ENCODE data around the gene CBLB.

Gene CBLB

GRCh38 chr3:105639131-105639530, 229.7 kb downstream of the CBLB start:
- no peaks in the 10 kb centered on the region for H3K27me3 ChIP-seq (ENCODE audit: low read depth, low read length)
- TF ChIP-seq EZH2phosphoT487 (IDR thresholded peaks at IDR 0.05; ENCODE audit: low read depth), result no peak
- no peak for TF ChIP-seq CTCF (IDR thresholded peaks at IDR 0.05; ENCODE audit: low read depth, low read length)
- no peak overlapping the region for H3K27ac ChIP-seq (ENCODE audit: low read length)
- H3K4me1 ChIP-seq (ENCODE audit: low read length), result no peaks in the 10 kb centered on the region
- H4K20me1 ChIP-seq (ENCODE audit: insufficient read depth, low read length), result no peaks in the 10 kb centered on the region
- no peak overlapping the region for H3K4me2 ChIP-seq (ENCODE audit: low read length)
- H3K9me3 ChIP-seq (ENCODE audit: insufficient read depth, low read length), result no peaks in the 10 kb centered on the region
- no peak overlapping the region for H3K9ac ChIP-seq (ENCODE audit: low read length)
- no peaks in the 10 kb centered on the region for H3K79me2 ChIP-seq (ENCODE audit: low read length)
- H3K4me3 ChIP-seq (ENCODE audit: low read length), result no peak overlapping the region
- no peaks in the 10 kb centered on the region for H3K36me3 ChIP-seq (replicated peaks; ENCODE audit: low read depth, low read length)
- no peak overlapping the region for H2AFZ ChIP-seq (ENCODE audit: low read depth, low read length)

- no peak overlapping the region for H2AFZ ChIP-seq (ENCODE audit: low read depth, low read length)
- H3K4me2 ChIP-seq (ENCODE audit: low read length), result no peak overlapping the region
- TF ChIP-seq EZH2phosphoT487 (IDR thresholded peaks at IDR 0.05; ENCODE audit: low read depth), result no peak
- TF ChIP-seq CTCF (IDR thresholded peaks at IDR 0.05; ENCODE audit: low read depth, low read length), result no peak
- no peaks in the 10 kb centered on the region for H3K27me3 ChIP-seq (ENCODE audit: low read depth, low read length)
- no peaks in the 10 kb centered on the region for H3K9me3 ChIP-seq (ENCODE audit: insufficient read depth, low read length)
- H3K9ac ChIP-seq (ENCODE audit: low read length), result no peak overlapping the region
- H3K4me1 ChIP-seq (ENCODE audit: low read length), result no peaks in the 10 kb centered on the region
- no peak overlapping the region for H3K27ac ChIP-seq (ENCODE audit: low read length)
- H3K4me3 ChIP-seq (ENCODE audit: low read length), result no peak overlapping the region
- no peaks in the 10 kb centered on the region for H4K20me1 ChIP-seq (ENCODE audit: insufficient read depth, low read length)
- H3K79me2 ChIP-seq (ENCODE audit: low read length), result no peaks in the 10 kb centered on the region
- H3K36me3 ChIP-seq (replicated peaks; ENCODE audit: low read depth, low read length), result no peaks in the 10 kb centered on the region
Measured at GRCh38 chr3:105634708-105635107, 234.1 kb downstream of the CBLB start.

GRCh38 chr3:105629718-105630117, 239.1 kb downstream of the CBLB start:
- H2AFZ ChIP-seq (ENCODE audit: low read depth, low read length), result no peak overlapping the region
- H3K4me2 ChIP-seq (ENCODE audit: low read length), result no peak overlapping the region
- H3K9ac ChIP-seq (ENCODE audit: low read length), result no peak overlapping the region
- peaks cover 6% of the 10 kb centered on the region for H3K4me1 ChIP-seq (ENCODE audit: low read length)
- no peaks in the 10 kb centered on the region for H3K27me3 ChIP-seq (ENCODE audit: low read depth, low read length)
- no peak overlapping the region for H3K4me3 ChIP-seq (ENCODE audit: low read length)
- H3K9me3 ChIP-seq (ENCODE audit: insufficient read depth, low read length), result no peaks in the 10 kb centered on the region
- H3K79me2 ChIP-seq (ENCODE audit: low read length), result no peaks in the 10 kb centered on the region
- no peak overlapping the region for H3K27ac ChIP-seq (ENCODE audit: low read length)
- no peaks in the 10 kb centered on the region for H3K36me3 ChIP-seq (replicated peaks; ENCODE audit: low read depth, low read length)
- H4K20me1 ChIP-seq (ENCODE audit: insufficient read depth, low read length), result no peaks in the 10 kb centered on the region
- TF ChIP-seq CTCF (IDR thresholded peaks at IDR 0.05; ENCODE audit: low read depth, low read length) (no peak), EZH2phosphoT487 (IDR thresholded peaks at IDR 0.05; ENCODE audit: low read depth) (no peak)

GRCh38 chr3:105626739-105627138, 242.1 kb downstream of the CBLB start:
- Histone ChIP-seq H3K27me3 (ENCODE audit: low read depth, low read length) (no peaks in the 10 kb centered on the region), H3K4me1 (ENCODE audit: low read length) (peaks cover 6% of the 10 kb centered on the region), H3K27ac (ENCODE audit: low read length) (no peak overlapping the region), H3K79me2 (ENCODE audit: low read length) (no peaks in the 10 kb centered on the region), H3K9ac (ENCODE audit: low read length) (no peak overlapping the region), H3K4me2 (ENCODE audit: low read length) (no peak overlapping the region), H3K9me3 (ENCODE audit: insufficient read depth, low read length) (no peaks in the 10 kb centered on the region), H3K36me3 (replicated peaks; ENCODE audit: low read depth, low read length) (no peaks in the 10 kb centered on the region), H4K20me1 (ENCODE audit: insufficient read depth, low read length) (no peaks in the 10 kb centered on the region), H2AFZ (ENCODE audit: low read depth, low read length) (no peak overlapping the region), H3K4me3 (ENCODE audit: low read length) (no peak overlapping the region)
- no peak for TF ChIP-seq EZH2phosphoT487 (IDR thresholded peaks at IDR 0.05; ENCODE audit: low read depth)
- TF ChIP-seq CTCF (IDR thresholded peaks at IDR 0.05; ENCODE audit: low read depth, low read length), result no peak

Data from OCI-LY3 (cell line).